SH-SY5Y (cell line): ENCODE measurements around the gene LIFR.

ENCODE experiments used
- GATA2 ChIP-seq: IDR thresholded peaks from 2 replicates; pipeline ENCODE4 v1.6.1; 2011; ENCODE audit warnings: mild to moderate bottlenecking, low read depth, low read length
- GATA3 ChIP-seq: IDR thresholded peaks from 2 replicates; pipeline ENCODE4 v1.6.1; 2011; ENCODE audit warnings: low read depth, mild to moderate bottlenecking, low read length, moderate library complexity

GRCh38 chr5:38543074-38543473, 13.4 kb downstream of the LIFR start:
- TF ChIP-seq GATA2 = no peak
- TF ChIP-seq GATA3 = no peak
